NCI-H82 treated with DMSO at 0.1 percent for 48 hours (cell line): ENCODE measurements around the gene LRRC49.

Source experiments
- DNase-seq: peaks from one replicate; lab custom pipeline; 2025; ENCODE audit not compliant: unreplicated experiment; lab: John Stamatoyannopoulos, UW

LRRC49 gene

GRCh38 chr15:71049706-71050422 lies 157.2 kb downstream of the LRRC49 start:
- no peak for DNase-seq

GRCh38 chr15:71050461-71050860 lies 157.8 kb downstream of the LRRC49 start:
- no peak for DNase-seq

GRCh38 chr15:71051539-71051938 lies 158.9 kb downstream of the LRRC49 start:
- DNase-seq: no peak

GRCh38 chr15:71052356-71052755 lies 159.7 kb downstream of the LRRC49 start:
- no peak for DNase-seq

GRCh38 chr15:71054286-71054952 lies 161.8 kb downstream of the LRRC49 start:
- DNase-seq: no peak

- no peak for DNase-seq
Measured at GRCh38 chr15:71055461-71055860, 162.8 kb downstream of the LRRC49 start.

- no peak for DNase-seq
Measured at GRCh38 chr15:71056111-71056510, 163.5 kb downstream of the LRRC49 start.

- DNase-seq: no peak
Measured at GRCh38 chr15:71057143-71057542, 164.5 kb downstream of the LRRC49 start.

- no peak for DNase-seq
Measured at GRCh38 chr15:71057581-71057980, 165.0 kb downstream of the LRRC49 start.

- DNase-seq: no peak
Measured at GRCh38 chr15:71060983-71061382, 168.4 kb downstream of the LRRC49 start.

- no peak for DNase-seq
Measured at GRCh38 chr15:71066983-71067382, 174.4 kb downstream of the LRRC49 start.

GRCh38 chr15:71069693-71070092 lies 177.1 kb downstream of the LRRC49 start:
- no peak for DNase-seq

- no peak for DNase-seq
Measured at GRCh38 chr15:71071529-71071928, 178.9 kb downstream of the LRRC49 start.

- DNase-seq: no peak
Measured at GRCh38 chr15:71072423-71072822, 179.8 kb downstream of the LRRC49 start.

- DNase-seq: no peak
Measured at GRCh38 chr15:71078506-71079207, 186.0 kb downstream of the LRRC49 start.

- no peak for DNase-seq
Measured at GRCh38 chr15:71079208-71080044, 186.8 kb downstream of the LRRC49 start.

GRCh38 chr15:71080166-71080565 lies 187.5 kb downstream of the LRRC49 start:
- DNase-seq: no peak

GRCh38 chr15:71080705-71081104 lies 188.1 kb downstream of the LRRC49 start:
- no peak for DNase-seq

GRCh38 chr15:71082803-71083202 lies 190.2 kb downstream of the LRRC49 start:
- DNase-seq: no peak

GRCh38 chr15:71083349-71083748 lies 190.7 kb downstream of the LRRC49 start:
- no peak for DNase-seq

GRCh38 chr15:71084264-71084663 lies 191.6 kb downstream of the LRRC49 start:
- no peak for DNase-seq
